ENCODE results near the gene TMEM156.

TMEM156 gene

GRCh38 chr4:38923746-38924145, 108.5 kb downstream of the TMEM156 start:
- no peaks in the 10 kb centered on the region for H3K27me3 ChIP-seq (ENCODE audit: insufficient read depth, low read depth, severe bottlenecking)
- no peaks in the 10 kb centered on the region; the same call in 1 of the 2 replicates for H3K36me3 ChIP-seq
- no peak overlapping the region for H3K27ac ChIP-seq
- no peaks in the 10 kb centered on the region for H3K9me3 ChIP-seq (ENCODE audit: severe bottlenecking)
- no peak overlapping the region for H3K4me3 ChIP-seq (ENCODE audit: low read depth, low read length)
- TF ChIP-seq CTCF (IDR thresholded peaks at IDR 0.05; ENCODE audit: low read depth, low read length): no peak
- no peak for DNase-seq

- no peak for TF ChIP-seq CTCF (IDR thresholded peaks at IDR 0.05; ENCODE audit: low read depth, low read length)
- Histone ChIP-seq H3K27ac (no peak overlapping the region), H3K36me3 (peaks cover 7% of the 10 kb centered on the region), H3K9me3 (ENCODE audit: severe bottlenecking) (peaks cover 2% of the 10 kb centered on the region), H3K27me3 (ENCODE audit: insufficient read depth, low read depth, severe bottlenecking) (no peaks in the 10 kb centered on the region), H3K4me3 (ENCODE audit: low read depth, low read length) (no peak overlapping the region)
- DNase-seq: no peak
These were observed 111.1 kb downstream of the TMEM156 start for GRCh38 chr4:38921151-38921550.

GRCh38 chr4:38920677-38921076, 111.5 kb downstream of the TMEM156 start:
- H3K27ac ChIP-seq: no peak overlapping the region
- no peak for DNase-seq
- TF ChIP-seq CTCF (IDR thresholded peaks at IDR 0.05; ENCODE audit: low read depth, low read length): no peak
- H3K36me3 ChIP-seq: peaks cover 10% of the 10 kb centered on the region
- peaks cover 2% of the 10 kb centered on the region for H3K9me3 ChIP-seq (ENCODE audit: severe bottlenecking)
- no peaks in the 10 kb centered on the region for H3K27me3 ChIP-seq (ENCODE audit: insufficient read depth, low read depth, severe bottlenecking)
- H3K4me3 ChIP-seq (ENCODE audit: low read depth, low read length): no peak overlapping the region

- peaks cover 2% of the 10 kb centered on the region for H3K9me3 ChIP-seq (ENCODE audit: severe bottlenecking)
- peaks cover 10% of the 10 kb centered on the region for H3K36me3 ChIP-seq
- no peaks in the 10 kb centered on the region for H3K27me3 ChIP-seq (ENCODE audit: insufficient read depth, low read depth, severe bottlenecking)
- no peak overlapping the region for H3K4me3 ChIP-seq (ENCODE audit: low read depth, low read length)
- TF ChIP-seq CTCF (IDR thresholded peaks at IDR 0.05; ENCODE audit: low read depth, low read length): no peak
- DNase-seq: no peak
- H3K27ac ChIP-seq: no peak overlapping the region
These were observed 112.0 kb downstream of the TMEM156 start for GRCh38 chr4:38920186-38920585.

GRCh38 chr4:38919494-38919893, 112.7 kb downstream of the TMEM156 start:
- no peak for DNase-seq
- H3K9me3 ChIP-seq (ENCODE audit: severe bottlenecking): peaks cover 2% of the 10 kb centered on the region
- TF ChIP-seq CTCF (IDR thresholded peaks at IDR 0.05; ENCODE audit: low read depth, low read length): no peak
- H3K27ac ChIP-seq: no peak overlapping the region
- H3K36me3 ChIP-seq: peaks cover 10% of the 10 kb centered on the region
- H3K27me3 ChIP-seq (ENCODE audit: insufficient read depth, low read depth, severe bottlenecking): no peaks in the 10 kb centered on the region
- no peak overlapping the region for H3K4me3 ChIP-seq (ENCODE audit: low read depth, low read length)

- Histone ChIP-seq H3K4me3 (ENCODE audit: low read depth, low read length) (no peak overlapping the region), H3K36me3 (peaks cover 10% of the 10 kb centered on the region), H3K27me3 (ENCODE audit: insufficient read depth, low read depth, severe bottlenecking) (no peaks in the 10 kb centered on the region), H3K27ac (no peak overlapping the region), H3K9me3 (ENCODE audit: severe bottlenecking) (peaks cover 2% of the 10 kb centered on the region)
- DNase-seq: no peak
- TF ChIP-seq CTCF (IDR thresholded peaks at IDR 0.05; ENCODE audit: low read depth, low read length): no peak
These were observed 114.7 kb downstream of the TMEM156 start for GRCh38 chr4:38917481-38918025.
